HG03439 (cell line): ENCODE data around the gene GPRASP3.
"Not testable (repeated sequence)": the region's sequence is repeated elsewhere in the genome, so short reads cannot be mapped to it uniquely, and the experiment has no call there.

ENCODE experiments used
- ATAC-seq: cut with Tn5 transposase; IDR thresholded peaks from one replicate; pipeline ENCODE4 v1.9.1; 2021; ENCODE audit warnings: mild to moderate bottlenecking, moderate library complexity; ENCODE audit not compliant: unreplicated experiment

GPRASP3 gene

GRCh38 chrX:102720237-102721168 lies at the start of gene GPRASP3:
Gene GPRASP3, plus strand, starts transcription at chrX:102720743. Its CDS starts 28,253 bp downstream, at chrX:102748996.
- ATAC-seq, result no peak

GRCh38 chrX:102672856-102673255 lies 47.7 kb upstream of the GPRASP3 start:
- no peak for ATAC-seq

DNA sequence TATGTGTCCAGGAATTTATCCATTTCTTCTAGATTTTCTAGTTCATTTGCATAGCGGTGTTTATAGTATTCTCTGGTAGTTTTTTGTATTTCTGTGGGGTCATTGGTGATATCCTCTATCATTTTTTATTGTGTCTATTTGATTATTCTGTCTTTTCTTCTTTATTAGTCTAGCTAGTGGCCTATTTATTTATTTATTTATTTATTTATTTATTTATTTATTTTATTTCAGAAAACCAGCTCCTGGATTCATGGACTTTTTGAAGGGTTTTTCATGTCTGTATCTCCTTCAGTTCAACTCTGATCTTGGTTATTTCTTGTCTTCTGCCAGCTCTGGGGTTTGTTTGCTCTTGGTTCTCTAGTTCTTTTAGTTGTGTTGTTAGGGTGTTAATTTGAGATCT lies 43.1 kb upstream of the GPRASP3 start:
- not testable (repeated sequence) for ATAC-seq

DNA sequence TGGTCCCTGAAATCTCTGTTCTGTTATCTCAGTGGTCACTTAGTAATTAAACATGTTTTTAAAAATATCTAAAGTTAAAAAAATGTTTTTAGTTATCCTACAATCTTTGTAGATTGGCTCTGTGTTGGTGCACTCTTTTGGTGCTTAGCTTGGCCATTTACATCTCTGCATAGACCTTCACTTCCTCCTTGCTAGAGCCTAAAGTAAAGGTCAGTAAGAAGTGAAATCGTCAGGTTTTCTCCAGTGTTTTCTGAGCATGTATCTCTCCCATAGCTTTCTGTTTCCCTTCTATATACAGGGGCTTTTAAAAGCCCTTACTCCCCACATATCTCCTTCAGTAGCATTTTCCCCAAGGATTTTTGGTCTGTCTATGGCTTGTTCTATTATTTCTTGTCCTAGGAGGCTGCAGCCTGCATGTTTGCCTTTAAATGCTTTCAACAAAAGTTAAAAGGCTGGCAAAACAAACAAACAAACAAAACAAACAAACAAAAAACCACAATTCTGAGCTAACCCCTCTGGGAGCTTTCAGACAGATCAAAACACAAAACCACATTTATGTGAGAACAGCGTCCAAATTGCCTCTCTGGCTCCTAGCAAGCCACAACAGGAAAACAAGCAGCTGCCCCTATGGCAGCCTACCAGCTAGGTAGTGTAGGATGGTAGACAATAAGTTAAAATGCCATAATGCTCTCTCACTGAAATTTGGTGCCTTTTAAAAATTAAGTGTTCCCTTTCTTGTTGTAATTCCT lies 35.6 kb upstream of the GPRASP3 start:
- no peak for ATAC-seq

DNA sequence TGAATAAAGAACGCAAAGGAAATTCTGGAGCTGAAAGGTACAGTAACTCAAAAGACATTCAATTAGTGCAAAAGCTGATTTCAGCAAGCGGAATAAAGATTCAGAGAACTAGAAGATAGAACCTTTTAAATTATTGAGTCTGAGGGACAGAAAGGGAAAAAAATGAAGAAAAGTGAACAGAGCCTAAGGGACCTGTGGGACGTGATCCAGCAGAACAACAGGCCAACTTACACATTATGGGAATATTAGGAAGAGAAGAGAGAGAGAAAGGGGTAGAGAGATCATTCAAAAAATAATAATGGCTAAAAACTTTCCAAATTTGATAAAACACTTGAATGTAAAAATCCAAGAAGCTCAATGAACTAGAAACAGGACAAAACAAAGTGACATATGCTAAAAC lies 25.8 kb upstream of the GPRASP3 start:
- no peak for ATAC-seq

- no peak for ATAC-seq
These were observed 24.2 kb upstream of the GPRASP3 start for GRCh38 chrX:102696306-102696705.

DNA sequence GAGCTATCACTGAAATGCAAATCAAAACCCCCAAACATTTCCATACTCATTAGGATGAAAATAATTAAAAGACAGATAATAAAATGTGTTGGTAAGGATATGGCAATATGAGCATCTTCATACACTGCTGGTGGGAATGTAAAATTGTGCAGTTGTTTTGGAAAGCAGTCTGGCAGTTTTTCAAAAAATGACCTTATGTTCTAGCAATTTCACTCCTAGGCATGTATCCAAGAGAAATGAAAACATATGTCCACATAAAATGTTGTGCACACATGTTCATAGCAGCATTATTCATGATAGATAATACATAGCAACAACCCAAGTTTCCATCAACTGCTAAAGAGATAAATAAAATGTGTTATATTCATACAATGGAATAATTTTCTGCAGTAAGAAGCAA lies 23.0 kb upstream of the GPRASP3 start:
- ATAC-seq, result no peak

DNA sequence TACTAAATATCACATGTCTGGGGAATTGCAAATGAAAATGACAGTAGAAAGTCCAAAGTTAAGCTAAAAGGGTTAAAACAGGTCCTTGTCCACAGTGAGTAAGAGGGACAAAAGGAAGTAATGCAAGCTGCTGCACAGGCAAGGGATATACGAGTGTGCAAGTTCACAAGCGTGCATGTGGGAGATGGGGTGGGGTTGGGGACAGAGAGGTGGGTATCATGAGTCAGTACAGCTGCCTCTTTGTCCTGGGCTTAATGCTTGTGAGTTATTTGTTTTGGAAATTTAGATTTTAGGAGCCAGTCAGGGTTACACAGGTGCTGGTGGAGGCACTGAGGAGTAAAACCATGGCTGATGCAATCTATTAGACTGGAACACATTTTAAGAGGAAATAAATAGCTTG lies 11.6 kb upstream of the GPRASP3 start:
- ATAC-seq, result no peak

- ATAC-seq, result no peak
These were observed 8.7 kb upstream of the GPRASP3 start for GRCh38 chrX:102711872-102712215.

DNA sequence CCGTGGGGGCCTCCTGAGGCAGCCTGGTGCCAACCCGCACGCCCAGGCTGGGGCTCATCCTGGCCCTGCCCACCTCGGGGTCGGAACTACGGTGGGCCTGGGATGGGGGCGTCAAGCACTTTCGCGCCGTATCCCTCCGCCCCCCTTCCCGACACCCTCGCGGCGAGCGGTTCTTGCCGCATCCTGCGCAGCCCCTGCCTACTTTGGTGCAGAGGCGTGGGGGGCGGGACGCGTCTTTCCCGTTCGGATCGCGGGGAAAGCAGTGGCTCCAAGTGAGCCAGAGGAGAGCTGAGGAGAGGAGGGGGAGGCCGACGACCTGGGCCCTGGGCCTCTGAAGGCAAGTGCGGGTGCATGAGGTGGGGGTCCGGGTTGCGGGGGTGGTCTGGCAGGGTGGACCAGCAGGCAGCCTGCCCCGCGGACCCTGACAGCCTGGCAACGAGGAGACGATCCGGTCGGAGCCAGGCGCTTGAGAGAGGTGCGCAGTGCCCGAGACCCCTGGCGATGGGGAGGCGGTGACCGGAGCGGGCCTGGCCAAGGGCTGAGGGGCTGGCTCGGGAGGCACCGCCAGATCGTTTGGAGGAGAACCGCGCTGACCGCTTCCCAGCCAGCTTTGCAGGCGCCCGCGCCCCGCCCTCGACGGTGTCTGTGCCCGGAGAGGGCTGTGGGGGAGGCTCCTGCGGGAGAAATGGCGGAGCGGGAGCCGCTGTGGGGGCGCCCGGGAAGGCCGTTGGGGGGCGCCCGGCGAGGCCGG lies 8.2 kb upstream of the GPRASP3 start, which contains the start of gene GPRASP2:
TSS of gene GPRASP2 (plus strand) at position 233 of the 751 bp plus-strand sequence. CDS start 2,422 bp downstream, outside the sequence.
- ATAC-seq, result no peak

DNA sequence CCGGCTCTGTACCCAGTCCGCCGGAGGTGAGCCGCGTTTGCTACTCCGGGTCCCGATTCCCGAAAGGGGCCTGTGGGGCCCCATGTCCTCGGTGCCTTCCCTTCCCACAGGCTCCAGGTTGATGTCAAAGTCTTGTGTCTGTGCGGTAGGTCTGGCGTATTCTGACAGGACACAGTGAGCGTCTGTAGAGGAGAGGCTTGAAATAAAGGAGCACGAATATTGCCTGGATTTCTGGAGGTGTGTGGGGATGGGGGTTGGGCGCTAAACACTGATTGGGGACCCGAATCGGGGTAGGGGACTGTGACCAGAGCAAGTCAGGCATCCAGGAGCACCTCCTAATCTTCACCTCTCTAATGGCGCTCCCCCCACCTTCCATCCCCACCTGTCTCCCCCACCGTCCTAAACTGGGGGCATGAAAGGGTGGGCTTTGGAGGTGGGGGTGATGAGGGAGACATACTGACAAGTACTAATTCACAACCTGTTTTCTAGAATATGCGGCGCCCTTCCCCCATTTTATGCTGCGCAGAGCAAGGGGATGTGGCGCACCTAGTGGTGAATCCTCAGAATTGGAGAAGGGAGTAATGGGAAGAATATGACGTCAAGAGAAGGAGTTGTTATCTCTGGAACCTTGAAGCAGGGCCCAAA lies 7.4 kb upstream of the GPRASP3 start:
- ATAC-seq, result no peak

DNA sequence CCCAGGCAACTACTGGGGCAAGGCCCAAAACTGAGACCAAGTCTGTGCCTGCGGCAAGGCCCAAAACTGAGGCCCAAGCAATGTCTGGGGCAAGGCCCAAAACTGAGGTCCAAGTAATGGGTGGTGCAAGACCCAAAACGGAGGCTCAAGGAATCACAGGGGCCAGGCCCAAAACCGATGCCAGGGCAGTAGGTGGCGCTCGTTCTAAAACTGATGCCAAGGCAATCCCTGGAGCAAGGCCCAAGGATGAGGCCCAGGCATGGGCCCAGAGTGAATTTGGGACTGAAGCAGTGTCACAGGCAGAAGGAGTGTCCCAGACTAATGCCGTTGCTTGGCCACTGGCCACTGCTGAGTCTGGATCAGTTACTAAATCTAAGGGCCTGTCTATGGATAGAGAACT lies 5.5 kb upstream of the GPRASP3 start:
- no peak for ATAC-seq

DNA sequence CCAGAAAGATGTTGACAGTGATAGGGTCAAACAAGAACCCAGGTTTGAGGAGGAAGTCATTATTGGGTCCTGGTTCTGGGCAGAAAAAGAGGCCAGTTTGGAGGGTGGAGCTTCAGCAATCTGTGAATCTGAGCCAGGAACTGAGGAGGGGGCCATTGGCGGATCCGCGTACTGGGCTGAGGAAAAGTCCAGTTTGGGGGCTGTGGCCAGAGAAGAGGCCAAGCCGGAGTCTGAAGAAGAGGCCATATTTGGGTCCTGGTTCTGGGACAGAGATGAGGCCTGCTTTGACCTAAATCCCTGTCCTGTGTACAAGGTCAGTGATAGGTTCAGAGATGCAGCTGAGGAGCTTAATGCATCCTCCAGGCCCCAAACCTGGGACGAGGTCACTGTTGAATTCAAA lies 4.6 kb upstream of the GPRASP3 start:
- no peak for ATAC-seq

DNA sequence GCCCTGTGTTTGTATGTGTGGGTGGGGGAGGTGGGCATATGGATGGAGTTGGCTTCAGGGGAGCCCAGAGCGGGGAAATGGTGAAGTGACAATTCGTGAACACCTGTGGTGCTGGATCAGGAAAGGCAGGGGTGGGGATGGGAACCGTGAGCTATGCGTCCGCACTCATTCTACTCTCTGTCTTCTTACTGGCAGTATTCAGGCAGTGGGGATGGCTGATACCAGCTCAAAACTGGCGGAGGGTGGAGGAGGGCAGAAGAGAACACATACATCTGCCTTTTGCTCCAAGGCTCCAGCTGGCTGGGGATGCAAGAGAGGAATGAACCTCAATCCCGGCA lies 595 bp downstream of the GPRASP3 start:
- ATAC-seq, result not testable (repeated sequence)

GRCh38 chrX:102723456-102723855 lies 2.9 kb downstream of the GPRASP3 start:
- ATAC-seq, result no peak

GRCh38 chrX:102727761-102728160 lies 7.2 kb downstream of the GPRASP3 start:
- ATAC-seq, result no peak

DNA sequence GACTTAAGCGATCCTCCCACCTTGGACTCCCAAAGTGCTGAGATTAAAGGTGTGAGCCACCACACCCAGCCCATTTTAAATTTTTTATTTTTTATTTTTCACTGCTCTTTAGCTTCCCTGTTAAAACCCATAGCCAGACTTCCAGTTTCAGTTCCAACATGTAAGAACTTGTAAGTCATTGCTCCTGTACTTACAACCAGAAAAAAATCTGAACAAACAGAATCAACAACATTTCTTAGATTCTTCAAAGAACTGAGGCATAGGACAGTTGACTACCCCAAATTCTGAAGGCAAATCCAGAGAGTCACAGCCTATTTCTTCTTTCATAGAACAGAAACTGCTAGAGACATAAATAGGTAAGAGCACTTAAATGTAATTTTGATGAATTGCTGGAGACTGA lies 8.1 kb downstream of the GPRASP3 start:
- no peak for ATAC-seq

DNA sequence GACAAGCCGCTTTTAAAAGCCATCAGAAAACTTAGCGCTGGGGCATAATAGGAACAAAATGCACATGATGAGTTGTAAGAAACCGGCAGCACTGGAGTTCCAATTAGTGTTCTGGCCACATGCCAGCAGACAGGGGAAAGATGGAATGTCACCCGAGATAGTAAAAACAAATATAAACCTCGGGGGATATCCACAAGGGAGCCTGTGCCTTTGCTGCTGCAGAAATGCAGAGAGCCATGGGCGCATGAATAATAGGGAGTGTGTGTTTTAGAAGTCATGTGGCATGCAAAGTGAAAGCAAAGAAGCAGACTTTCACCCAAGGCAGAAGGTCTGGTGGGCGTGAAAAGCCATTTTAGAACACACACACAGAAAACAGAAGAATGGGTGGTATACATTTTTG lies 19.1 kb downstream of the GPRASP3 start:
- ATAC-seq, result no peak

DNA sequence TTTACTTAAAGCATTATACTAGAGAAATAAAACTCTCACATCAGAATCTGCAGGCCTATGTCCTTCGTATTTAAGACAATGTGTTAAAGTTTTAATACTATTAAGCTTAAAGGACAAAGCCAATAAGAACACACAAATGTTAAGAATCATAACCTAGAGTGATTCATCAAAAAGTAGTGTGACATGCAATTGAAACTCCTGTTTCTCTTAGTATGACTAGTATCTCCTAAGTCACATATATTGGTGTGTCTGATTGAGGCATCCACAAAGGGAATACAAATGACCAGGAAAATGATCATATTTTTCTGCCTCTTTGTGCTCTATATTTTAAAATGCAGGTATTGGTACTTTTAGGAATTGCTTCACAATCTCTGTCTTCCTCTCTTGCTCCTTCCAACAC lies 23.8 kb downstream of the GPRASP3 start:
- no peak for ATAC-seq

GRCh38 chrX:102745513-102745856 lies 24.9 kb downstream of the GPRASP3 start:
- no peak for ATAC-seq
